Urothelium cell line (cell line): ENCODE data around the gene FBLN7.
"Not testable (repeated sequence)": the region's sequence is repeated elsewhere in the genome, so short reads cannot be mapped to it uniquely, and the experiment has no call there.

Source experiments
- DNase-seq: peaks from one replicate; pipeline ENCODE4 v3.0.0; 2011; ENCODE audit warnings: low spot score, mixed read lengths
- FAIRE-seq: peaks from 2 replicates; lab custom pipeline; 2011; peaks lifted over from hg19 to GRCh38; lab: Jason Lieb, UNC

FBLN7 gene

GRCh38 chr2:112138159-112139032, at the start of gene FBLN7:
Gene FBLN7 (plus strand): TSS chr2:112138385. CDS start chr2:112138656, 271 bp downstream.
- peak; percentile 81 for DNase-seq
- FAIRE-seq: no peak

DNA sequence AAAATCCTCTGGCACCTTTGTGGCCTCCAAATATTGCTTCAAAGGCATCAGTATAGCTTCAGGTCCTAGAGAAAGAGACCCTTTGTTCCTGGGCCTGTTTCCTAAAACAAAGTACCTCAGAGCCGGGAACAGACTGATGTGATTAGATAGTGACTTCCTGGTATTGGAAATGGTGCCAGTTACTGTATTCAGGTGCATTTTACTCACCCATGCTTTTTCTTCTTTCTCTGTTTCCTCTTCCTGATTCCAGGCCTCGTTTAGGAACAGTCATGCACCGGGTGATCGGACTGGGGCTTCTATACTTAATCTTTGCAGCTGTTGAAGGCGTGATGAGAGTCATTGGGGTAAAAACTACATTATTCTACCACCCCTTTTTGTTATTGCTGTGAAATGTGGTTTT, 48.8 kb upstream of the FBLN7 start:
- FAIRE-seq (no peak), DNase-seq (no peak)

DNA sequence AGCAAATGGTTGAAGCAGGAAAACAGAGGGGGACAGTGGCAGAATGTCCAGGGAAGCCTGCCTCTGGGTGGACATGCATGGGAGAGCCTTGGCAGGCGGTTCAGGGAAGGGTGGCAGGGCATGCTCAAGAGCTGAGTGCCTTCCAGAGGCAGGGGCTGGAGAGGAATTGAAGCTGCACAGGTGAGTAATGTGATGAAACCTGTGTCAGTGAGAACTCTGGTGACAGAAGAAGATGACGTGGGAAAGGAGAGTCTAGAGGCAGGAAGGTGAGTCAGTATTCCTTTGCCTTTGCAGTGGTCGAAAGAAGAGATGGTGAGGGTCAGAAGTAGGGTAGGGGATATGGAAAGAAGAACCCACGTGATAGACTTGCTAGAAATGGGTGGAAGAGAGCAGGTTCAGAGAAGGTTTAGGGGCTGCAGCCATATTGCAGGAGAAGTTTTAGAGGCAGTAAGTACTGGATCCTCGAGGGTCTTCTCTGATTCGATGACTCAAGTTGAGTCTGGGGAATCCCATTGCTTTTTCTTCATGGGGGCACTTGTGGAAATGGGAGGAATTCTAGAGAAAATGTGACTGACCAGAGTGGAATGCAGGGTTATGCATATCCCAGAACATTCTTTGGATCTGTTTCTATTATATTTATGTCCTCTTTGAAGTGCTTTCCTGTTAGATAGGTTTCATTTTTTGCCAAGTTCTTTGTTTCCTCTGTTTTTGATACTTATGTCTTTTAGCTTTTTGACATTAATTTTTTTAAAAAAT, 45.7 kb upstream of the FBLN7 start:
- DNase-seq (peak; percentile 33), FAIRE-seq (no peak)

- FAIRE-seq: no peak
- no peak for DNase-seq
These were observed 45.0 kb upstream of the FBLN7 start for GRCh38 chr2:112093216-112093615.

DNA sequence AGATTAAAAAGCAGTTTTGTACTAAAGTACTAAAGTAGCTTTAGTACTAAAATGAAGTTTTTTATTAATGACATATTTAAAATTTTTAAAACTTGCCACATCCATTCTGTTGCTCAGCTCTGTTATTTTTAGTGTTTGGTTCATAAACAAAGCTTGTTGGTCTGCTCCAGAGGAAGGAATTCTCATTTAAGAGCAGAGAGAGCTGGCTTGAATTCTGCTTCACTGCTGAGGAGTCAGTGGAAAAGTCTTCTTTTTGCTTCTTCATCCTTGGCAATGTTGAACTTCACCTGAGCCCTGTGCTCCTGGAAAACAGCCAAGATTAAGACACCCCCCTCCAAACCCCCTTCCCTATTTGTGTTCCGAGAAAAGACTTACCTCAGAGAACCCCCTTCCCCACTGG, 42.5 kb upstream of the FBLN7 start:
- FAIRE-seq (no peak), DNase-seq (no peak)

- DNase-seq: no peak
- FAIRE-seq: no peak
These were observed 42.1 kb upstream of the FBLN7 start for GRCh38 chr2:112096098-112096497.

GRCh38 chr2:112108178-112108832, 29.9 kb upstream of the FBLN7 start:
- FAIRE-seq (no peak), DNase-seq (no peak)

DNA sequence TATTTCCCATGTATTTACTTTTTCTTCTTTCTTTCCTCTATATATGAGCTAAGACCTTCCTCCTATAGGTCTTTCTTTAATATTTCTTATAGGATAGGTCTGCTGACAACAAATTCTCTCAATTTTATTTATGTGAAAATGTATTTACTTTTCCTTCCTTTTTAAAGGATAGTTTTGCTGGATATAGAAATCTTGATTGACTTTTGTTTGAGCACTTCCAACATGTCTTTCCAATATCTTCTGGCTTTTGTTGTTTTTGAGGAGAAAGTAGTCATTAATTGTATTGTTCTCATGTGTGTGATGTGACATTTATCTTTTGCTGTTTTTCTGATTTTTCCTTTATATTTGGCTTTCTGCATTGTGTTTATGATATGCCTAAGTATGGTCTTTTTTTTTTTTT, 28.9 kb upstream of the FBLN7 start:
- FAIRE-seq (no peak), DNase-seq (no peak)

DNA sequence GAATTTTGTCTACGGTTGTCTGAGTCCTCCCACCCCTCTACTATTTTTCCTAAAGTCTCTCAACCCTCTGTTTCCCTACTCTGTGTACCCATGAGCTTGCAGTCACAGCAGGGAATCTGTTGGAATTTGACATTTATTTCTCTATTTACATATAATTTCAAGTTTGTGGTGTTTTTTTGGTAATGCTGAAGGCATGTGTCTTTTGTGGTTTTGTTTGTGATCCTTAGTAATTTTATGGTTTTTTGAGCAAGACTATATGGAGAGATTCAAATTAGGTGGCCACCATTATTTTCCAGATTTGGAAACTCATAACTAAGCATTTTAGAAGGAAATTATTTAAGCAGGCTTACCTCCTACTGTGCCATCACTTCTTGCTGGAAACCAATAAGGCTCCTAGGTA, 27.2 kb upstream of the FBLN7 start:
- FAIRE-seq (no peak), DNase-seq (no peak)

- not testable (repeated sequence) for DNase-seq, FAIRE-seq
These were observed 24.8 kb upstream of the FBLN7 start for GRCh38 chr2:112113354-112113753.

GRCh38 chr2:112118148-112118547, 20.0 kb upstream of the FBLN7 start:
- FAIRE-seq (no peak), DNase-seq (no peak)

GRCh38 chr2:112121682-112122254, 16.4 kb upstream of the FBLN7 start:
- FAIRE-seq (no peak), DNase-seq (peak; percentile 30)

DNA sequence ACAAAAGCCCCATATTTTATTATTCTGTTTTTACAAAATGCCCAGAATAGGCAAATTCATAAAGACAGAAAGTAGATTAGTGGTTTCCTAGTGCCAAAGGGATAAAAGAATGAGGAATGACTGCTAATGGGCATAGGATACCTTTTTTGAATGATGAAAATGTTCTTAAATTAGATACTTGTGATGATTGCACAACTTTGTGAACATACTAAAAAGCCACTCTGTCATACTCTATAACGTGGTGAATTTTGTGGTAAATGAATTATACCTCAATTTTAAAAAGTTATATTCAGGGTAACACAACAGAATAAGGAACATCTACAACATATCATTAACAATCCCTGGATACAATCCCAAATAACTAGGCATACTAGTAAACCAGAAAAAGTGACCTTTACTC, 9.1 kb upstream of the FBLN7 start:
- FAIRE-seq (no peak), DNase-seq (no peak)

- DNase-seq (no peak), FAIRE-seq (no peak)
These were observed 4.8 kb upstream of the FBLN7 start for GRCh38 chr2:112133344-112133743.

DNA sequence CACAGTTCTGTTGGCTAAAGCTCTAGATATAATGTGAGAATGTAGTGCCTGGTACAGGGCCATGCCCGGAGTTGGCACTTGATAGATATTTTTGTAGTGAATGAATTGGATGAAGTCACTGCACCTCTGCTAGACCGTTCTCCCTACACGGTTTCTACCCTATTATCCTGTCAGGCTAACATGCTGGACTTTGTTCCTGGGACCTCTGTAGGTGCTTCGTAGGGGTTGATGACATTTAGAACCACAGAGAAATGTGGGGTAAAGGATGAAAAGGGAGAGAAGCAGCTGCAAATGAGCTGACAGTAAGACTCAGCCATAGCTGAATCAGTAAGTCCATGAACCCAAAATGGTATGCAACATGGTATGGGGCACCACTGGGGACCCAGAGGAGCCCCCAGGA, 4.1 kb upstream of the FBLN7 start:
- DNase-seq: no peak
- no peak for FAIRE-seq

- FAIRE-seq (no peak), DNase-seq (no peak)
These were observed 2.1 kb upstream of the FBLN7 start for GRCh38 chr2:112136096-112136495.

DNA sequence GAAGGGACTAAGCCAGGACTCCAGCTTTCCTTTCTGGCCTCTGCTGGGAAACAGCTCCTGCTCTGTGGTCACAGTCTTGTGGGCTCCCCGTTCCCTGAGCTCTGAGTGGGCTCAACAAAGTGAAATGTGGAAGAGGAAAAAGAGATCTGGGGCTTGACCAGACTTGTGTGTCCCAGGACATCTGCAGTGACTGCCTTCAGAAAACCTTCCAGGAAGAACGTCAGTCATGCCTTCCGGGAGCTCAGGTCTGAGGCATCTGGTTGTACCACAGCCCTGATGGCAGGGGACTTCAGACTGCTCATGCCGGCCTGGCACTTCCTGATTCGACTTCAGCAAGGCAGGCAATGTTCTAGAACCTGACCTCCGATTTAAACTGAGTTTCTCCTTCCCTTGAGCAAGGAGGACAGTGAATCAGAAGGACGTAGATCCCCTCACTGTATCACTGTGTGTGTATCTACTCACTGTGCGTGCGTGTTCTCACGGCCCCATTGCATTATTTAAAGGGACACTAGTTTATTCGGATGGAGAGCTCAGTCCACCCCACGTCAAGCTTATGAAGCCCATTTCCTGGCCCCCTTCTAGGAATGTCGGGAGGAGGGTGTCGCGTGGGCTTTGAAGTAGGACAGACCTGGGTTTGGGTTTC, 548 bp upstream of the FBLN7 start:
- FAIRE-seq (peak; percentile 97), DNase-seq (peak; percentile 62)

GRCh38 chr2:112139033-112139614, 939 bp downstream of the FBLN7 start:
- not testable (repeated sequence) for FAIRE-seq, DNase-seq

GRCh38 chr2:112139661-112140204, 1.5 kb downstream of the FBLN7 start:
- not testable (repeated sequence) for FAIRE-seq, DNase-seq
